OCI-LY1 (cell line): ENCODE measurements around the gene CSNK2A1.

Experiments
- H2AFZ ChIP-seq: fragments of 200-600 bp; sonication (generic), shearing (Covaris generic); 2 replicates; pipeline ENCODE4 v1.6.0; 2014; ENCODE audit warnings: antibody characterized with exemption, mild to moderate bottlenecking, low read length
- H3F3A ChIP-seq: fragments of 200-600 bp; sonication (generic), shearing (Covaris generic); 2 replicates; pipeline ENCODE4 v1.6.0; 2014; ENCODE audit warnings: mild to moderate bottlenecking, antibody characterized with exemption, low read length, moderate library complexity; ENCODE audit not compliant: insufficient read depth
- H3K27ac ChIP-seq: fragments of 200-600 bp; sonication (generic); 2 replicates; pipeline ENCODE4 v1.5.1; 2014; ENCODE audit warnings: low read length, mixed run types, mild to moderate bottlenecking, low read depth; ENCODE audit not compliant: poor library complexity, severe bottlenecking
- H3K27me3 ChIP-seq: fragments of 200-600 bp; sonication (generic); 2 replicates; pipeline ENCODE4 v1.6.0; 2014; ENCODE audit warnings: antibody characterized with exemption, mild to moderate bottlenecking, low read length, moderate library complexity; ENCODE audit not compliant: insufficient read depth
- H3K36me3 ChIP-seq: fragments of 200-600 bp; sonication (generic); 2 replicates; pipeline ENCODE4 v1.6.1; 2014; ENCODE audit warnings: mild to moderate bottlenecking, antibody characterized with exemption, low read length, moderate library complexity, mixed read lengths; ENCODE audit not compliant: insufficient read depth
- H3K4me1 ChIP-seq: fragments of 200-600 bp; sonication (generic); 2 replicates; pipeline ENCODE4 v1.5.1; 2014; ENCODE audit warnings: mild to moderate bottlenecking, low read length, moderate library complexity; ENCODE audit not compliant: insufficient read depth, severe bottlenecking
- H3K4me2 ChIP-seq: fragments of 200-600 bp; sonication (generic), shearing (Covaris generic); 2 replicates; pipeline ENCODE4 v1.6.1; 2014; ENCODE audit warnings: low read length
- H3K4me3 ChIP-seq: fragments of 200-600 bp; sonication (generic); 2 replicates; pipeline ENCODE4 v1.5.1; 2014; ENCODE audit warnings: low read length, low read depth, mild to moderate bottlenecking, mixed read lengths; ENCODE audit not compliant: poor library complexity, severe bottlenecking
- H3K79me2 ChIP-seq: fragments of 200-600 bp; shearing (Covaris generic); 2 replicates; pipeline ENCODE4 v1.6.1; 2016; ENCODE audit warnings: mixed run types, low read length, mixed read lengths; ENCODE audit not compliant: insufficient read depth
- H3K9ac ChIP-seq: fragments of 200-600 bp; sonication (generic), shearing (Covaris generic); 2 replicates; pipeline ENCODE4 v1.6.1; 2014; ENCODE audit warnings: mild to moderate bottlenecking, low read length, mixed read lengths
- H3K9me2 ChIP-seq: fragments of 200-600 bp; sonication (generic), shearing (Covaris generic); 2 replicates; pipeline ENCODE4 v1.6.1; 2014; ENCODE audit warnings: low read depth, mild to moderate bottlenecking, low read length, mixed read lengths
- H3K9me3 ChIP-seq: fragments of 200-600 bp; shearing (Covaris generic); 2 replicates; pipeline ENCODE4 v1.6.1; 2014; ENCODE audit warnings: low read length, mixed read lengths
- H4K20me1 ChIP-seq: fragments of 200-600 bp; sonication (generic), shearing (Covaris generic); 2 replicates; pipeline ENCODE4 v1.6.0; 2016; ENCODE audit warnings: mild to moderate bottlenecking, low read length; ENCODE audit not compliant: insufficient read depth
- EZH2 ChIP-seq: fragments of 200-600 bp; sonication (generic), shearing (Covaris generic); IDR thresholded peaks from 2 replicates; pipeline ENCODE4 v1.8.0; 2017; ENCODE audit warnings: borderline replicate concordance, mixed run types, mild to moderate bottlenecking, antibody characterized with exemption, low read length, moderate library complexity, mixed read lengths
- TF ChIP-seq, protein P1 (sequence below): fragments of 200-600 bp; sonication (generic), shearing (Covaris generic); IDR thresholded peaks from 2 replicates; pipeline ENCODE4 v1.5.1; 2017; ENCODE audit warnings: mild to moderate bottlenecking, antibody characterized with exemption, low read length, moderate library complexity, mixed read lengths

Gene CSNK2A1

DNA sequence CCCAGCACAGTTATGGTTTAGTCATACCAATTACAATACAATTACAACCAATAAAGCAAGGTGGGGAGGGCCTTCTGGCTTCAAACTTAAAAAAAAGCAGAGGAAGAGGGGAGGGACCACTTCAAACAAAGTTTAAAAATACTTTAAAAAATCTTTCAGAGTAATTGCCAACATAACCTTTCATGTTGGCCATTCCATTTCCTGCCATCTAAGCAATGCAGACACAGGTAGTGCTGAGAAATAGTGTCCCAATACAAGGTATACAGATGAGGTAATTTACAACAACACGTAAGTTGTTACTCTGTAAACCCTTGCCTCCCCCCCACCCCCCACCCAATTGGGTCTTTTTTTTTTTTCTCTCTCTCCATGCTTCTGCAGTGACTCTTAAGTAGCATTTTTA, 62.4 kb downstream of the CSNK2A1 start:
- Histone ChIP-seq H3K9ac (no peak overlapping the region), H3K36me3 (peaks cover 79% of the 10 kb centered on the region), H3F3A (no peaks in the 10 kb centered on the region; the same call in 1 of the 2 replicates), H3K4me3 (no peak overlapping the region), H3K27me3 (no peaks in the 10 kb centered on the region), H3K27ac (no peak overlapping the region), H3K9me2 (no peaks in the 10 kb centered on the region), H3K9me3 (no peaks in the 10 kb centered on the region), H3K79me2 (no peaks in the 10 kb centered on the region), H2AFZ (no peak overlapping the region), H3K4me1 (no peaks in the 10 kb centered on the region), H4K20me1 (no peaks in the 10 kb centered on the region), H3K4me2 (no peak overlapping the region)
- no peak for TF ChIP-seq EZH2
- TF ChIP-seq, protein P1, sequence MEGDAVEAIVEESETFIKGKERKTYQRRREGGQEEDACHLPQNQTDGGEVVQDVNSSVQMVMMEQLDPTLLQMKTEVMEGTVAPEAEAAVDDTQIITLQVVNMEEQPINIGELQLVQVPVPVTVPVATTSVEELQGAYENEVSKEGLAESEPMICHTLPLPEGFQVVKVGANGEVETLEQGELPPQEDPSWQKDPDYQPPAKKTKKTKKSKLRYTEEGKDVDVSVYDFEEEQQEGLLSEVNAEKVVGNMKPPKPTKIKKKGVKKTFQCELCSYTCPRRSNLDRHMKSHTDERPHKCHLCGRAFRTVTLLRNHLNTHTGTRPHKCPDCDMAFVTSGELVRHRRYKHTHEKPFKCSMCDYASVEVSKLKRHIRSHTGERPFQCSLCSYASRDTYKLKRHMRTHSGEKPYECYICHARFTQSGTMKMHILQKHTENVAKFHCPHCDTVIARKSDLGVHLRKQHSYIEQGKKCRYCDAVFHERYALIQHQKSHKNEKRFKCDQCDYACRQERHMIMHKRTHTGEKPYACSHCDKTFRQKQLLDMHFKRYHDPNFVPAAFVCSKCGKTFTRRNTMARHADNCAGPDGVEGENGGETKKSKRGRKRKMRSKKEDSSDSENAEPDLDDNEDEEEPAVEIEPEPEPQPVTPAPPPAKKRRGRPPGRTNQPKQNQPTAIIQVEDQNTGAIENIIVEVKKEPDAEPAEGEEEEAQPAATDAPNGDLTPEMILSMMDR: no peak

DNA sequence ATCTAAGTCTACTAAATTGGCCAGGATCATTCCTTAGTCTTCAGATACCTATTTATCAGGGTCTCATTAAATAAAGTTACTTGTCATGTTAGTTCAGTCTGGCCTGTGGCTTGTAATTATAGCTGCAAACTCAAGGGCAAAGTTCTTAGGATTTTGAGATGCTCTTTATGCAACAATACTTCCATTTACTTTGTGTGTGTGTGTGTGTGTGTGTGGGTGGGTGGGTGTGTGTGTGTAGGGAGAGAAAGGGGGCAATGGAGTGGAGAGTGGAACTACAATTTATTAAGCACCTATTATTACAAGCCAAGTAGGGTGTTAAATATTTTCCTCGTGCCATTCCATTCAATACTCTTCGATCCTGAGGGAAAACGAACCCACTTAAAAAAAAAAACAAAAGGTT, 63.5 kb downstream of the CSNK2A1 start:
- Histone ChIP-seq H3K27ac (no peak overlapping the region), H4K20me1 (no peaks in the 10 kb centered on the region), H3K27me3 (no peaks in the 10 kb centered on the region), H3F3A (no peaks in the 10 kb centered on the region; the same call in 1 of the 2 replicates), H3K9me2 (no peaks in the 10 kb centered on the region), H3K36me3 (peaks cover 67% of the 10 kb centered on the region), H3K9ac (no peak overlapping the region), H3K9me3 (no peaks in the 10 kb centered on the region), H3K4me2 (no peak overlapping the region), H3K79me2 (no peaks in the 10 kb centered on the region), H3K4me3 (no peak overlapping the region), H3K4me1 (no peaks in the 10 kb centered on the region), H2AFZ (no peak overlapping the region)
- TF ChIP-seq, protein P1: no peak
- TF ChIP-seq EZH2: no peak

DNA sequence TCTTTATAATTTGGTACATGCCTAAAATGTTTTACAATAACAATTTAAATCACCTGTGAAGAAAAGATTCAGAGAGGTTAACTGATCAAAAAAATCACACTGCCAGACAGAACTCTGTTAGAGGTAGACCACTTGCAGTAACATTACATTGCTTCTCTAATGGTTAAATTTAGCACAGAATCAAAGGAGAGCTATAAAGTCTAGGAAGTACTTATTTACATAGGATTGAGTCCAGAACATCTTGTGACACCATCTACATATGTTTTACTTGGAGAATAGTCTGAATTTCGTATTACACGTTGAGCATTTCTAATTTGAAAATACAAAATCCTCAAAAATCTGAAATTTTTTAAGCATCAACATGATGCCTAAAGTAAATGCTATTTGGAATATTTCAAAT, 64.1 kb downstream of the CSNK2A1 start:
- Histone ChIP-seq H3K4me3 (no peak overlapping the region), H3K9me3 (no peaks in the 10 kb centered on the region), H3F3A (no peaks in the 10 kb centered on the region; the same call in 1 of the 2 replicates), H2AFZ (no peak overlapping the region), H3K36me3 (peaks cover 65% of the 10 kb centered on the region), H3K27me3 (no peaks in the 10 kb centered on the region), H3K4me2 (no peak overlapping the region), H3K9me2 (no peaks in the 10 kb centered on the region), H4K20me1 (no peaks in the 10 kb centered on the region), H3K4me1 (no peaks in the 10 kb centered on the region), H3K9ac (no peak overlapping the region), H3K79me2 (no peaks in the 10 kb centered on the region), H3K27ac (no peak overlapping the region)
- TF ChIP-seq EZH2: no peak
- TF ChIP-seq, protein P1: no peak
